HepG2 (cell line): ENCODE measurements around the gene TYROBP. TPM values are rescaled to one million over a fixed set of nuclear protein-coding genes. Genes with fewer than 3 reads are reported as not detected.

ENCODE experiments used
- CEBPG ChIP-seq: IDR thresholded peaks from 2 replicates; pipeline ENCODE4 v1.6.1; 2016
- CSRNP1 ChIP-seq: sonication (generic); formaldehyde crosslinking; IDR thresholded peaks from 2 replicates; pipeline ENCODE4 v1.8.1; 2023; ENCODE audit warnings: mild to moderate bottlenecking, missing genetic modification reagents
- ELF3 ChIP-seq: IDR thresholded peaks from 2 replicates; pipeline ENCODE4 v1.6.1; 2016; ENCODE audit warnings: missing genetic modification reagents, missing compliant biosample characterization
- FOXA3 ChIP-seq: IDR thresholded peaks from 2 replicates; pipeline ENCODE4 v1.6.1; 2016; ENCODE audit warnings: missing genetic modification reagents, missing compliant biosample characterization
- FOXO1 ChIP-seq: sonication (generic); formaldehyde crosslinking; IDR thresholded peaks from 2 replicates; pipeline ENCODE4 v1.4.0; 2020; ENCODE audit warnings: missing genetic modification reagents
- HNF4G ChIP-seq, 2 experiments: sonication (generic) in 1 of 2; formaldehyde crosslinking in 1 of 2; IDR thresholded peaks; 2 replicates each; pipeline versions ENCODE4 v1.4.0 to v1.6.1; 2011 to 2020; ENCODE audit warnings: borderline replicate concordance in 2 of 2, low read depth in 2 of 2, mild to moderate bottlenecking in 2 of 2, low read length in 1 of 2, missing genetic modification reagents in 1 of 2, moderate library complexity in 1 of 2
- MEF2D ChIP-seq: sonication (generic); formaldehyde crosslinking; IDR thresholded peaks from 2 replicates; pipeline ENCODE4 v1.5.1; 2020; ENCODE audit warnings: mild to moderate bottlenecking, missing genetic modification reagents
- MXD4 ChIP-seq: IDR thresholded peaks from 2 replicates; pipeline ENCODE4 v1.6.1; 2016; ENCODE audit warnings: mild to moderate bottlenecking, missing biosample characterization, missing genetic modification reagents
- MXI1 ChIP-seq: IDR thresholded peaks from 3 replicates; pipeline ENCODE4 v1.6.1; 2012; ENCODE audit warnings: low read depth, low read length, inconsistent platforms, borderline replicate concordance
- MYC ChIP-seq: sonication (generic); formaldehyde crosslinking; IDR thresholded peaks from 2 replicates; pipeline ENCODE4 v1.9.0; 2021; ENCODE audit warnings: missing genetic modification reagents, borderline replicate concordance
- SOX5 ChIP-seq: IDR thresholded peaks from 2 replicates; pipeline ENCODE4 v1.6.1; 2016; ENCODE audit warnings: borderline replicate concordance
- THAP11 ChIP-seq: IDR thresholded peaks from 2 replicates; pipeline ENCODE4 v1.6.1; 2016; ENCODE audit warnings: missing biosample characterization, missing genetic modification reagents
- ZNF501 ChIP-seq: sonication (generic); formaldehyde crosslinking; IDR thresholded peaks from 2 replicates; pipeline ENCODE4 v1.5.1; 2020; ENCODE audit warnings: mild to moderate bottlenecking, moderate library complexity, missing genetic modification reagents
- ZNF549 ChIP-seq: sonication (generic); formaldehyde crosslinking; IDR thresholded peaks from 2 replicates; pipeline ENCODE4 v1.5.0; 2020; ENCODE audit warnings: missing genetic modification reagents
- ZNF616 ChIP-seq: sonication (generic); formaldehyde crosslinking; IDR thresholded peaks from 2 replicates; pipeline ENCODE4 v1.5.0; 2020; ENCODE audit warnings: low read depth, mild to moderate bottlenecking, missing genetic modification reagents
- ZNF619 ChIP-seq: sonication (generic); formaldehyde crosslinking; IDR thresholded peaks from 2 replicates; pipeline ENCODE4 v1.4.0; 2020; ENCODE audit warnings: mild to moderate bottlenecking, missing genetic modification reagents
- ZNF687 ChIP-seq: sonication (generic); formaldehyde crosslinking; IDR thresholded peaks from 2 replicates; pipeline ENCODE4 v1.5.1; 2020; ENCODE audit warnings: mild to moderate bottlenecking, missing genetic modification reagents, moderate library complexity
- ZSCAN21 ChIP-seq: sonication (generic); formaldehyde crosslinking; IDR thresholded peaks from 2 replicates; pipeline ENCODE4 v1.8.0; 2022; ENCODE audit warnings: mild to moderate bottlenecking, missing genetic modification reagents, moderate library complexity, borderline replicate concordance
- ZSCAN9 ChIP-seq: IDR thresholded peaks from 2 replicates; pipeline ENCODE4 v1.6.1; 2016; ENCODE audit warnings: borderline replicate concordance
- polyA plus RNA-seq, 8 experiments: library from polyadenylated mRNA; depleted of rRNA in 3 of 8; stranded (reverse) in 7 of 8; unstranded in 1 of 8; fragments of >200 nt; fragmentation: Illumina TruSeq in 4 of 8; extraction: Trizol in 4 of 8; gene quantifications; 2 replicates each; pipeline versions ENCODE4 v1.2.1 to v1.2.3, GENCODE V29; 2011 to 2016; ENCODE audit warnings: low read depth in 4 of 8, missing spikeins in 1 of 8, mixed read lengths in 1 of 8; ENCODE audit not compliant: insufficient read depth in 1 of 8
- total RNA-seq, 5 experiments: library from RNA; depleted of rRNA; stranded (reverse); fragments of >200 nt; fragmentation: Illumina TruSeq; extraction: Trizol; gene quantifications; 2 replicates each; pipeline ENCODE4 v1.2.3, GENCODE V29; 2016; ENCODE audit warnings: low read depth in 1 of 5
- TF ChIP-seq, protein P1 (sequence below), 2 experiments: sonication (generic) in 1 of 2; formaldehyde crosslinking in 1 of 2; IDR thresholded peaks; 2 replicates each; pipeline versions ENCODE4 v1.4.0 to v1.6.1; 2018 to 2020; ENCODE audit warnings: missing genetic modification reagents in 2 of 2, borderline replicate concordance in 1 of 2, low read depth in 1 of 2, mild to moderate bottlenecking in 1 of 2, missing biosample characterization in 1 of 2
- TF ChIP-seq, protein P2 (sequence below): sonication (generic); formaldehyde crosslinking; IDR thresholded peaks from 2 replicates; pipeline ENCODE4 v1.5.0; 2020; ENCODE audit warnings: mild to moderate bottlenecking, missing genetic modification reagents, moderate library complexity

The TYROBP gene
- total and polyA plus RNA-seq, 2 of the 13 experiments (the other 11 are each of a cell fraction or from before 2014, with no cell fraction given): not detected

- TF ChIP-seq ELF3 (CRISPR knock-in tag) (0 out of 2 replicates have a peak, but pooled peaks have one; percentile 32), MXD4 (CRISPR knock-in tag) (0 out of 2 replicates have a peak, but pooled peaks have one; percentile 57), ZNF619 (CRISPR knock-in tag) (no peak), ZSCAN21 (CRISPR knock-in tag) (peak; percentile 70; the same call in 1 of the 2 replicates), ZNF501 (peak; percentile 18; the same call in 1 of the 2 replicates), THAP11 (CRISPR knock-in tag) (peak; percentile 38; the same call in 1 of the 2 replicates), ZSCAN9 (CRISPR knock-in tag) (0 out of 2 replicates have a peak, but pooled peaks have one; percentile 23), ZNF687 (CRISPR knock-in tag) (peak; percentile 83), HNF4G (IDR thresholded peaks at IDR 0.05; ENCODE audit: borderline replicate concordance, low read depth, low read length) (peak; percentile 71), HNF4G (CRISPR knock-in tag; IDR thresholded peaks at IDR 0.05; ENCODE audit: borderline replicate concordance, low read depth) (peak; percentile 81; the same call in 1 of the 2 replicates), FOXO1 (CRISPR knock-in tag) (peak; percentile 77), ZNF549 (CRISPR knock-in tag) (peak; percentile 99), MEF2D (CRISPR knock-in tag) (peak; percentile 68; the same call in 1 of the 2 replicates), SOX5 (peak; percentile 33; the same call in 1 of the 2 replicates), FOXA3 (peak; percentile 73), MYC (CRISPR knock-in tag) (peak; percentile 61; the same call in 1 of the 2 replicates), MXI1 (peak; percentile 22; the same call in 1 of the 3 replicates), CEBPG (peak; percentile 33; the same call in 1 of the 2 replicates), ZNF616 (CRISPR knock-in tag) (0 out of 2 replicates have a peak, but pooled peaks have one; percentile 57), CSRNP1 (CRISPR knock-in tag) (no peak)
- TF ChIP-seq, protein P1, sequence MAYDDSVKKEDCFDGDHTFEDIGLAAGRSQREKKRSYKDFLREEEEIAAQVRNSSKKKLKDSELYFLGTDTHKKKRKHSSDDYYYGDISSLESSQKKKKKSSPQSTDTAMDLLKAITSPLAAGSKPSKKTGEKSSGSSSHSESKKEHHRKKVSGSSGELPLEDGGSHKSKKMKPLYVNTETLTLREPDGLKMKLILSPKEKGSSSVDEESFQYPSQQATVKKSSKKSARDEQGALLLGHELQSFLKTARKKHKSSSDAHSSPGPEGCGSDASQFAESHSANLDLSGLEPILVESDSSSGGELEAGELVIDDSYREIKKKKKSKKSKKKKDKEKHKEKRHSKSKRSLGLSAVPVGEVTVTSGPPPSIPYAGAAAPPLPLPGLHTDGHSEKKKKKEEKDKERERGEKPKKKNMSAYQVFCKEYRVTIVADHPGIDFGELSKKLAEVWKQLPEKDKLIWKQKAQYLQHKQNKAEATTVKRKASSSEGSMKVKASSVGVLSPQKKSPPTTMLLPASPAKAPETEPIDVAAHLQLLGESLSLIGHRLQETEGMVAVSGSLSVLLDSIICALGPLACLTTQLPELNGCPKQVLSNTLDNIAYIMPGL (CRISPR knock-in tag; IDR thresholded peaks at IDR 0.05; ENCODE audit: borderline replicate concordance in 1 of 2, low read depth in 1 of 2): 0 out of 4 replicates have a peak, but pooled peaks of 1 of the 2 experiments have one; percentile 39
- TF ChIP-seq, protein P2, sequence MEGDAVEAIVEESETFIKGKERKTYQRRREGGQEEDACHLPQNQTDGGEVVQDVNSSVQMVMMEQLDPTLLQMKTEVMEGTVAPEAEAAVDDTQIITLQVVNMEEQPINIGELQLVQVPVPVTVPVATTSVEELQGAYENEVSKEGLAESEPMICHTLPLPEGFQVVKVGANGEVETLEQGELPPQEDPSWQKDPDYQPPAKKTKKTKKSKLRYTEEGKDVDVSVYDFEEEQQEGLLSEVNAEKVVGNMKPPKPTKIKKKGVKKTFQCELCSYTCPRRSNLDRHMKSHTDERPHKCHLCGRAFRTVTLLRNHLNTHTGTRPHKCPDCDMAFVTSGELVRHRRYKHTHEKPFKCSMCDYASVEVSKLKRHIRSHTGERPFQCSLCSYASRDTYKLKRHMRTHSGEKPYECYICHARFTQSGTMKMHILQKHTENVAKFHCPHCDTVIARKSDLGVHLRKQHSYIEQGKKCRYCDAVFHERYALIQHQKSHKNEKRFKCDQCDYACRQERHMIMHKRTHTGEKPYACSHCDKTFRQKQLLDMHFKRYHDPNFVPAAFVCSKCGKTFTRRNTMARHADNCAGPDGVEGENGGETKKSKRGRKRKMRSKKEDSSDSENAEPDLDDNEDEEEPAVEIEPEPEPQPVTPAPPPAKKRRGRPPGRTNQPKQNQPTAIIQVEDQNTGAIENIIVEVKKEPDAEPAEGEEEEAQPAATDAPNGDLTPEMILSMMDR (CRISPR knock-in tag): peak; percentile 46
Measured at GRCh38 chr19:35942235-35942634, 34.1 kb upstream of the TYROBP start (continued).
